NCI-H2227 (cell line): ENCODE data around the gene CCL21.
"Not testable (repeated sequence)": the region's sequence is repeated elsewhere in the genome, so short reads cannot be mapped to it uniquely, and the experiment has no call there.

Experiments used
- DNase-seq: peaks from one replicate; lab custom pipeline; 2025; ENCODE audit not compliant: unreplicated experiment; lab: John Stamatoyannopoulos, UW

The CCL21 gene, protein sequence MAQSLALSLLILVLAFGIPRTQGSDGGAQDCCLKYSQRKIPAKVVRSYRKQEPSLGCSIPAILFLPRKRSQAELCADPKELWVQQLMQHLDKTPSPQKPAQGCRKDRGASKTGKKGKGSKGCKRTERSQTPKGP

DNA sequence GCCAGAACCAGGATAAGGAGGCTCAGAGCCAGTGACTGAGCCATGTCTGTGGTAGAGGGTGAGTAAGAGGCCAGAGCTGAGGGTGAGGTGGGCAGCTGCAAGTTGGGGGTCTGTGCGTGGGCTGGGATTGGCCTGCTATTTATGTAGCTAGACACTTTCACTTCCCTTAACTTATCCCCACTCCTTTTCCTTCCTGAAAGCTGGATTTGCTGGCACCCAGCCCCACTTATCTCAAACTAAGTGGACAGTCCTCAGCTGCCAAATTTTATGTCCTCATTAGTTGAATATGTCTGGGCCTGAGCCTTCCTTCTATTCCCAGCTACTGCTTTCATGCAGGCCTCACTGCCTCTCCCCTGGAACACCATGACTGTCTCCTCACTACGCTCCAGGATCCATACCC lies at the start of gene CCL21:
Gene CCL21 (minus strand): TSS at position 114 of the 400 bp plus-strand sequence. CDS start 70 bp downstream, at position 44.
- no peak for DNase-seq

DNA sequence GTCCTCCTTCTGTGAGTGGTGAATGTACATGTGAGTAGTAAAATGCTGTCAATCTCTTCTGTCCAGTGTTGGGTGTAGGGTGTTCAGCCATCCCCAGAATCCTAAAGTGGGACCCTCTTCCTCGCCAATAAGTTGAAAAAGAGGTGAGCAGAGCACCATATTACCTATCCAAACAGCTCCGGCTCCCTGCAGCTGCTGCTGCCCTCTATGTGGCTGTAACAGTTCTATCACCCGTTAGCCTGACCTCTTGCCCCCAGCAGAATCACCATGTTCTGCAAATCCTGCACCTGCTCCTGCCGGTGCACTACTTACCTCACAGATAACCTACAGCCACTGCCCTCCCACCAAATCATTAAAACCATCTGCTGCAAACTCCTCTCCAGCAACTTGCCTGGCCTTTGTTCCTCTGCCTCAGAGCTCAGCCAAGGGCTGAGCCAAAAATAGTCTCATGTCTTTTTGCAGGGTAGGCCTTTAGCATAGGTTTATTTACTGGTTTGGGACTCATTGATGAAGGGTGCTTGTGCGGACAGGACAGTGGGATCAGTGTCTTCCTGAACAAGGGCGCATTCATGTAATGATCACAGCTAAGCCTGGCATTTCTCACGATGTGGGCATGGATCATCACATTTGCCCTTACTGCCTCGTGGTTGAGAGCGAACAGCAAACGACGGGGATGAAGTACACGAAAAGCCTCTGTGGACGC lies 49.6 kb upstream of the CCL21 start:
- DNase-seq, result no peak

DNA sequence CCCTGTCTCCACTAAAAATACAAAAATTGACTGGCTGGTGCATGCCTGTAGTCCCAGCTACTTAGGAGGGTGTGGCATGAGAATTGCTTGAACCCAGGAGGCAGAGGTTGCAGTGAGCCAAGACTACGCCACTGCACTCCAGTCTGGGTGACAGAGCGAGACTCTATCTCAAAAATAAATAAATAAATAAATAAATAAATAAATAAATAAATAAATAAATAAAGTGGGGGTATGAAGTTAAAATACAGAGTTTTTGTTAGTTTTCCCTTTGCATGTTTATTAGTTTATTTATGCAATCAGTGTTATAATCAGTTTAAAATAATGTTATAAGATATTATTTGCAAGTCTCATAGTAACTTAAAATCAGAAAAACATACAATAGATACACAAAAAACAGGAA lies 40.4 kb upstream of the CCL21 start:
- DNase-seq, result not testable (repeated sequence)

DNA sequence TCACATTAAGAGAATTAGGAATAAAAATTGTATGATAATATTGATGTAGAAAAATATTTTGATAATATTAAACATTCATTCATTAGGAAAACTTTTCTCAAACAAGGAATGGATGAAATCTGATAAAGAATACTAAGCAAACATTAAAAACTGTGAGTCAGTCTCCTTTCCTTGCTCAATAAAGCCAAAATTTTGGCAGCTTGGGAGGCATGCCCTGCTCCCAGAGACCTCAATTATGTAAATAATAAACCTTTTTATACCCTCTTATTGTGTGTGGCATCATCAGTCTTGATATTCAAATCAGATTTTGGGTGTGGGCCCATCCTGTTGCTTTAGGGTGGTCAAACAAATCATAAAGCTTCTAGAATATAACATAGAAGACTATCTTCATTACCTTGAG lies 36.6 kb upstream of the CCL21 start:
- DNase-seq, result no peak

DNA sequence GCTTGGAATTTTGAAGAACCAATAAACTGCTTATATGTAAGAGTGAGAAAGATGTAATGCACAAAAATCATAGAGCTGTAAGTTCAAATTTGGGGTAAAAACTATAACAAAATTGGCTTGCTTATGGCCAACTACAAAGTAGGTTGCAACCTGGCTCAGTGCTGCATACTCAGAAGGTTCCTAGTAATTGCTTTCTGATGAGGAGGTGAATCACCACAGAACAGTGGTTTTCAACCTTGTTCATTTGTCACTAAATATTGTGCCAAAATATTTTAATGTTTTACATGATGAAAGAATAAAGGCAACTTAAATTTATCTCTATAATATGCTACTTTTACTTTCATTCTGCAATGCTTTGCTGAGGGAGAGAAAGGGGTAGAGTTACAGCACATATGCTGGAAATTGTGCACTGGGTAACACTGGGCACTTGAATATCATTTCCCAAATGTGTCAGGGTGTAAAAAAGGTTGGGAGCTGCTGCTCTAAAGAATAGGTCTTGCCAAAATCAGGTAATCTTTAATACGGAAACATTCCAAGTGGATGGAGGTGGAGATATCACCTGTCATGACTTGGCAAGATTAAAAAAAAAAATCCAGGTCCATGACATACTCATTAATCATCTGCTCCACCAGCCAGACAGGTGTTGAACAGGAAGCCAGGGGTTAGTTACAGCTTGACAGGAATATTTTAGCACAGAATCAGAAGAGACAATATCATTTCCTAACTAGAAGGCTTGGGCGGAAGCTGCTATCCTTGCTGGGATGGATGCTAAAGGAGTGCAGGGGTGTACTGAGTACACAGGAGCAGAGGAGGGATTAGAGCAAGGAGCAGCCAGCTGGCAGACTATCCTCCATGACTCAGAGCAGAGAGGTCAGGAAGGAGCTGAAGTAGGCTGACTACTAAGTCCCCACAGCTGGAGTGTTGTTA lies 34.6 kb upstream of the CCL21 start:
- no peak for DNase-seq

DNA sequence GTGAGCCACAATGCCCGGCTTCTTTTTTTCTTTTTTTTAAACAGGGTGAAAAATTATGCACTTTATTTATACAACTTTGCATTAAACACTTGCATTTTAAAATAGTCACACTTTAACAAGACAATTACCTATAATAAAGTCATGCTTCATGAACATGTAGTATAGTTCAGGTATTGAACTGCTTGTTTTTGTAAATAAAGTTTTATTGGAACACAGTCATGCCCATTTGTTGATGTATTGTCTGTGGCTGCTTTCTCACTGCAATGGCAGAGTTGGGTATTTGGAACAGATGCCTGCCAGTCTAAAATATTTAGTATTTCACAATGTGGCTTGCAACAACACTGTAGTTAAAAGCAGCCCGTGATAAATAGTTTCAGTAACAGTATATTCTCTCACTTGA lies 32.8 kb upstream of the CCL21 start:
- no peak for DNase-seq

DNA sequence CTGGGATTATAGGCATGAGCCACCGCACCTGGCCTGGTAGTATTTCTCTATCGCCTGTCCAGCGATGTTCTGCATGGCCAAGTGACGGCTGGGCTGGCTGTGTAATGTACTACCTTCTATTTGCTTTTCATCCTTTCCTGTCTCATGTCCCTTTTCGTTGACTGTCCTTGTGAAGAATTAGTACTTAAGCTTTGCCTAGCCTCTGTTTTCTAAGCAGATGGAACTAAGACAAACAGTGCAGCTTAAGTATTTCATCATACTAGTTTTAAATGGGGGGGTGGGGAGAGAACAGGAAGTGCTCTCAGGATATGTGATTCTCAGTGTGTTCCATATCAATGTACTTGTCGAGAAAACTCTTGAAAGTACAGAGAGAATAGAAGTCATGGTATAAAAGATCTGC lies 31.7 kb upstream of the CCL21 start:
- DNase-seq, result no peak

DNA sequence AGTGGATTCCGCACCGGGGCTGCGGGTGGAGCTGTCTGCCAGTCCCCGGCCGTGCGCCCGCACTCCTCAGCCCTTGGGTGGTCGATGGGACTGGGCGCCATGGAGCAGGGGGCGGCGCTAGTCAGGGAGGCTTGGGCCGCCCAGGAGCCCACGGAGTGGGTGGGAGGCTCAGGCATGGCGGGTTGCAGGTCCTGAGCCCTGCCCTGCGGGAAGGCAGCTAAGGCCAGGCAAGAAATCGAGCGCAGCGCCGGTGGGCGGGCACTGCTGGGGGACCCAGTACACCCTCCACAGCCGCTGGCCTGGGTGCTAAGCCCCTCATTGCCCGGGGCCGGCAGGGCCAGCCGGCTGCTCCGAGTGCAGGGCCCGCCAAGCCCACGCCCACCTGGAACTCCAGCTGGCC lies 30.2 kb upstream of the CCL21 start:
- DNase-seq, result not testable (repeated sequence)

DNA sequence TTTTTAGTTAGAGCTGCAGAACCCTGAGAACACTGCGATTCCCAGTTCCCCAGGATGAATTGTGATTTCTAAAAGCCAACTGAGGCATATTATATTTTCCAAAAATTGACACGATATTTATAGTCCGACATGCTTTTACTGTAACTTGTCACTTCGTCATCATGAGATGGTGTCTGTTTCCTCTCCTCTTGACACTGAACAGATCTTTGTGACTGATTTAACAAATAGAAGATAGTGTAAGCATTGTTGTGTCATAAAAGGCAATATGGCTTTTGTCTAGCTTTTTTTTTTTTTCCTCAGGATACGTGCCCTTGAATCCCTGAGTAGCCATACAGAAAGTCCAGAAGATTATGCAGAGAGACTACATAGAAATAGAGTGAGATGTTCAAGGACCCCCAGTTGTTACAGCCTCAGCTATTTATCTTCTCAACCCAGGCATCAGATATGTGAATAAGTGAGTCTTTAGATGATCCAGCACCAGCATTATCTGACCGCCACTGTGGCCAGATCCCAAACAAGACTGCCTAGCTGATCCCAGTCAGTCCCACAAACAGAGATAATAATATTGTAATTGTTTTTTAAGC lies 27.8 kb upstream of the CCL21 start:
- no peak for DNase-seq

DNA sequence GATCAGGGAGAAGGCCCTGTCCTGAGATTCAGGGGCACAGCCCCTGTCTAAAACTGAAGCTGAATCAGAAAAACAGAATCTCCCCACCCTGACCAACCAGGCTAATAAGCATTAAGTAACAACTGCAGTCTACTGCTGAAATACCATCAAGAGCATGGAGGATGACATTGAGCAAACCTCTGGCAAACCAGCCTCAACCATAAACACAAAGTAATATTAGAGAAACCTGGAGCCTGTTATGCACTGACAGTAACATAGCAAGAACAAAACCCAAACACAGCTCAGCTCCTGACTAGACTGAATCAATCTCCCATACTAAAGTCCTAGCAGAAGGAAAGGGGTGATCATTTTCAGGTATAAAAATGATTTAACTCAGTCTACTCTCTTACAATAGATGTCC lies 24.8 kb upstream of the CCL21 start:
- no peak for DNase-seq

DNA sequence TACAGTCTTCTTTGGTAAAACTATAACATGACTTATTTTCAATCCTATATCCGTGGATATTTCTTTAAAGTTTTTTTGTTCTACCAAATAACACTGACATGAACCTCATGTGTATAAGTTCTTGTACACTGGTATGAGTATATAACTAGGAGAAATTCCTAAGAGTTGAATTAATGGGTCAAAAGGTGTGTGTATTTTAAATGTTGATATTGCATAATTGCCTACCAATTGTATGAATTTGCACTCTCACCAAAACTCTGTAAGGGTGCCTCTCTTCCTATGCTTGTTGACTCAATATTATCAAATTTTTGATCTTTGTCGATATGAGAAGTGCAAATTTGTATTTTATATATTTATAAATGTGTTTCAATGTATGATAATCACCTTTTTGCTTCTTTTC lies 22.9 kb upstream of the CCL21 start:
- no peak for DNase-seq

DNA sequence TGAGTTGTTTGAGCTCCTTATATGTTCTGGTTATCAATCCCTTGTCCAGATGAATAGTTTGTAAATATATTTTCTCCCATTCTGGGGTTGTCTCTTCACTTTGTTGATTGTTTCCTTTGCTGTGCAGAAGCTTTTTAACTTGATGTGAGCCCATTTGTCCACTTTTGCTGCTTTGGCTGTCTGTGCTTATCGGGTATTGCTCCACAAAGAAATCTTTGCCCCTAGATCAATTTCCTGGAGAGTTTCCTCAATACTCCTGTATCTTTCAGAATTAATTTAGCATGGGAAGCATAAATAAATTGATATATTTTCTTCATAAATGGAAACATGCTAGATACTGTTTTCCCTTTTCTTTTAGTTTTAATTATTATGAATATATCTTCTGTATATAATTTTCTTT lies 22.5 kb upstream of the CCL21 start:
- DNase-seq, result no peak

DNA sequence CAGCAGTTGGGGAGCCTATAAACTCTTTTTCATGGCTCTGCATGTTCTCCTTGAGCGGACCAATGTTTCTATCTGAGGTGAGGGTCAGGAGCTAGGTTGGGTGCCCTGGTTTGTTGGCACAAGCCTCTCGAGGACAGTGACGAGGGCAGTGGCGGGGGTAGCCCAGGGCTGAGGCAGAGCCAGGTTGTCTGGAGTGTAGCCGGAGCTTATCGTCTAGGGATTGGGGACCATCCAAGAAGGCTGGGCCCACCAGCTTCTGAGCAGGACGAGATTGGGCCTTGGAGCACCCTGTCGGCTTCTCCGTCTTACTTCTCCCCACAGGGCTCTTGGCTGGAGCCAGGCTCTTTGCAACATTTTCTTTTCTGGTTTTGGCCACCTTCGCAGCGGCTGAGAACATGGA lies 13.2 kb upstream of the CCL21 start:
- no peak for DNase-seq

DNA sequence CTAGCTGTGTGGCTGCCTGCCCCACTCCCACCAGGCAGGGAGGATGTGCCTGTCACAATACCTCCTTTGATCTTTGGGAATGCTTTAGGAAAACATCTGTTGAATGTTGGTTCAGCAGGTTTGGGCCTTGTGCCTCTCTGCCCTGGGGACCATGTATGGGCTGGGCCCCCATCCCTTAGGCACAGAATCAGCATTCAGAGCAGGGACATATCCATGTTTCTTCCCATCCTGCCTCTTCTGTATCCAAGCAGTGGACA lies 9.8 kb upstream of the CCL21 start:
- not testable (repeated sequence) for DNase-seq

DNA sequence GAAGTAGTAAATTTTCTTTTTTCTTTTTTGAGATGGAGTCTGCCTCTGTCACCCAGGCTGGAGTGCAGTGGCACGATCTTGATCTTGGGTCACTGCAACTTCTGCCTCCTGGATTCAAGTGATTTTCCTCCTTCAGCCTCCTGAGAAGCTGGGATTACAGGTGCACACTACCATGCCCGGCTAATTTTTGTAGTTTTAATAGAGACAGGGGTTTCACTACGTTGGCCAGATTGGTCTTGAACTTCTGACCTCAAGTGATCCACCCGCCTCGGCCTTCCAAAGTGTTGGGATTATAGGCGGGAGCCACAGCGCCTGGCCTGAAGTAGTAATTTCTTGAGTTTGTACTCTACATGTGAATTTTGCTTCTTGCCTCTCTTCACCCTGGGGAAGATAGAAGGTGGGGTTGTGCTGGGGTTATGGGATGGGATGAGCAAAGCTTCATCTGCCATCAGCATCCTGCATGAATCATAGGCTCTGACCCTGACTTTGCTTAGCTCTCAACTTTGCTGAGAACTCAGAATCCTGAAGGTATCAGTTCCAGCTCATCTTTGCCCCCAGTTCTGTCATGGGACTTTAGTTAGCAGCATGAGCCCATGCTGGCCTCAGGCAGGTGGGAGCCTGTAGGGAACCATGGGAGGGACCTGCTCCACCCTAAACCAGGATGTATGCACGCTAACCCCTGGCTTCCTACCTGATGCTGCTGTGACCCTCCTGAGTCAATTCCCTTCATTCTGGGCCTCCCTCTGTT lies 9.3 kb upstream of the CCL21 start:
- no peak for DNase-seq

DNA sequence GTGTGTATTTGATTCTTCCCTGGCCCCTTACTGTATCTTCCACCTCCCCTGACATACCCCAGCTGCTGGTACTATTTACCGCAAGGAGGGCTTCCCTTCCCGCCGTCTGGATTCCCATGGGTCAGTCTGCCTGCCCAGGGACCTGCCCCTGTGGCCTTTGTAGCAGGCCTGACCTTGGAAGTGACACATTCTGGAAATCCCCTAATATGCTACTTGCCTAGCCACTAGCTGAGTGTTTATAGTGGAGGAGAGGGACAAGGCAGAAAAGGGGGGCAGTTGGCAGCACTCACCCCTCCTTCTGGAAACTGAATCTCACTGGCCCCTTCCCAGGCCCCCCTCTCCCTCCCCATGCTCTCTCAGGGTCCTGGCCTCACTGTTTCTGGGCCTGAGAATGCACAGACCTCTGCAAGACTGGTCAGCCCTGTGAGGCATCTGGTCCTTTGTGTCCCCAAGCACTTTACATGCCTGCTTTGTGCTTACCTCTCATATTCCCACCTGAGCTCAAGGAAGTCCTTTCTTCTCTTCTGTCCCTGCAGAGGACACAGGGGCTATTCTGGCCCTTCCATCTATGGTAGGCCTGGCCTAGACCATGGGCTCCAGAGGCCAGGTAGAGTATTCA lies 8.2 kb upstream of the CCL21 start:
- no peak for DNase-seq

DNA sequence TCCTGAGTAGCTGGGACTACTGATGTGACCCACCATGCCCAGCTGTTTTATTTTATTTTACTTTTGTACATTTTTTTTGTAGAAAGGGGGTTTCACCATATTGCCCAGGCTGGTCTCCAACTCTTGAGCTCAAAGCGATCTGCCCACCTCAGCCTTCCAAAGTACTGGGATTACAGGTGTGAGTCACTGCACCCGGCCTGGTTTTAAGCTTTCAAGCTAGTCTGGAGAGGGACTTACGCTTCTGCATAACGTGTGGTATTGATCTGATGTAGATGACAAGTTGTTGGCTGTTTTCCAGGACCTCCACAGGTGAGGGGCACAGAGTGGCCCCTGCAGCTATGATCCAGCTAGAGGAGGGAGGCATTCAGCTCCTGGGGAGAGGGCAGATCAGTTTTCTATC lies 6.8 kb upstream of the CCL21 start:
- DNase-seq, result no peak

DNA sequence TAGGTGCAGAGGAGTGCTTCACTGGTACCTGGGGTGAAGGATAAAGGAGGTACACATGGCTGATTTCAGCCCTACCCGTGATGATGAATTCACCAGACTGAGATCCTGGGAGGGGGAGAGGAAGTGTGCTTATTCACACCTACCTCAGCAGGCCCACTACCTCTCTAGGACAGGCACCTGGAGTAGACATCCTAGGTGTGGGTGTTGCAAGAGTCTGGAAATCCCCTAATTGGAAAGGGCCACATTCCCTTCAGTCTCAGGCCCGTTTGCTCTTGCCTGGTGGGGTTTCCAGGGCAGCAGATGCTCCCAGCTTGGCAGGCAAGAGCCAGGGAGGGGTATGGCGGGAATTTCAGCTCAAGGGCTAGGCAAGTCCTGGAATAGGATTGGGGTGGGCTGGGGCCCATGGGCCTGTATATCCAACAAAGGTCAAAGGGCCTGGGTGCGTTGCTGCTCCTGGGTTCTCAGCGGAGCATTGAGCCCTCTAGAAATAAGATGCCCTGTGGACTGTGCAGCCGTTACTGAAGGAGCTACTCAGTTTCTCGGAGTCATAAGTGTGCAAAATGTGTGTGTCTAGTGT lies 5.8 kb upstream of the CCL21 start:
- DNase-seq, result no peak

DNA sequence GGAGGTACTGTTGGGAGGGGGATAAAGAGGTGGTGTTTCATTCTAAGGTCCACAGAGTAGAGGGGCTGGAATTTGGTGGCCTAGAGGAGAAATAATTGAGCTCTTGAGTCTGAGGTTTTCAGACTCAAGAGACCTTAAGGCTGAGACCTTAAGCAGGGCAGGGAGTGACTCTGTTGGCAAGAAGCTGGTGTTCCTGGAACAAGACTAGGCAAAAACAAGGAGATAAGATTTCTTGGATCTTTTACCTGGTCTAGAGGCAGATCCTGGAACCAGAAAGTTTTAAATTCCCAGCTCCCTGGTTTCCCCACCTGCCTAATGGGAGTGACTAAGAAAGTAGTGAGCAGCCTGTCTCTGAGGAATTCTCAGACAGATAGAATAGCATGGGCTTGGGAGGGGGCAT lies 4.1 kb upstream of the CCL21 start:
- DNase-seq, result no peak

DNA sequence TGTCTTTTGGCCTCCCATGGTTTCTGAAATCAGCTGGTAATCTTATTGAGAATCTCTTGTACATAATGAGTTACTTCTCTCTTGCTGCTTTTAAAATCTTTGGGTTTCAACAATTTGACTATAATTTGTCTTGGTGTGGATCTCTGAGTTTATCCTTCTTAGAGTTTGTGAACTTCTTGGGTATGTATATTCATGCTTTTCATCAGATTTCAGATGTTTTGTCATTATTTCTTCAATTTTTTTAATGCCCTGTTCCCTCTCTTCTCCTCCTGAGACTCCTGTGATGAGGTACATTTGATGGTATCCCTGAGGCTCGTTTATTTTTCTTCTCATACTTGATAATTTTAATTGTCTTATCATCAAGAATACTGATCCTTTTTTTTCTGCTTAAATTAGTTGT lies 2.2 kb upstream of the CCL21 start:
- no peak for DNase-seq
